Fibroblast of skin of scalp (primary cell): ENCODE results near the gene IL1RAP.
A peak's percentile ranks its signal among the peaks of the same experiment; 100 is the strongest.

Source experiments
- DNase-seq: peaks from one replicate; pipeline ENCODE4 v3.0.0-alpha.2; 2013

The IL1RAP gene

GRCh38 chr3:190579514-190580137 lies 65.7 kb downstream of the IL1RAP start:
- DNase-seq, result no peak

GRCh38 chr3:190580417-190580816 lies 66.5 kb downstream of the IL1RAP start:
- no peak for DNase-seq

- no peak for DNase-seq
Measured at GRCh38 chr3:190581041-190581541, 67.2 kb downstream of the IL1RAP start.

GRCh38 chr3:190582667-190583066 lies 68.8 kb downstream of the IL1RAP start:
- no peak for DNase-seq

- DNase-seq, result peak; percentile 92
Measured at GRCh38 chr3:190585805-190586630, 72.1 kb downstream of the IL1RAP start.

GRCh38 chr3:190586631-190587011 lies 72.7 kb downstream of the IL1RAP start:
- peak; percentile 74 for DNase-seq

GRCh38 chr3:190588570-190588969 lies 74.7 kb downstream of the IL1RAP start:
- DNase-seq, result no peak

GRCh38 chr3:190589326-190589725 lies 75.4 kb downstream of the IL1RAP start:
- no peak for DNase-seq

GRCh38 chr3:190591080-190591479 lies 77.2 kb downstream of the IL1RAP start:
- no peak for DNase-seq

- no peak for DNase-seq
Measured at GRCh38 chr3:190593075-190593474, 79.2 kb downstream of the IL1RAP start.

- DNase-seq, result no peak
Measured at GRCh38 chr3:190594171-190594570, 80.3 kb downstream of the IL1RAP start.

- DNase-seq, result no peak
Measured at GRCh38 chr3:190595179-190595795, 81.4 kb downstream of the IL1RAP start.

GRCh38 chr3:190595807-190596206 lies 81.9 kb downstream of the IL1RAP start:
- no peak for DNase-seq

GRCh38 chr3:190596349-190597285 lies 82.7 kb downstream of the IL1RAP start:
- DNase-seq, result no peak

- DNase-seq, result no peak
Measured at GRCh38 chr3:190597291-190597690, 83.4 kb downstream of the IL1RAP start.

- no peak for DNase-seq
Measured at GRCh38 chr3:190601622-190602021, 87.7 kb downstream of the IL1RAP start.

- no peak for DNase-seq
Measured at GRCh38 chr3:190605385-190605784, 91.5 kb downstream of the IL1RAP start.

- no peak for DNase-seq
Measured at GRCh38 chr3:190606596-190606995, 92.7 kb downstream of the IL1RAP start.

GRCh38 chr3:190607021-190607420 lies 93.1 kb downstream of the IL1RAP start:
- no peak for DNase-seq

- no peak for DNase-seq
Measured at GRCh38 chr3:190608850-190609589, 95.1 kb downstream of the IL1RAP start.

- DNase-seq, result no peak
Measured at GRCh38 chr3:190614226-190615059, 100.6 kb downstream of the IL1RAP start.
